ENCODE results near the gene PHRF1. TPM values are rescaled to one million over a fixed set of nuclear protein-coding genes. Genes with fewer than 3 reads are reported as not detected.

PHRF1 gene
- total and polyA plus RNA-seq, 9 donors = 3.8 to 34.2 (median 28.8) TPM

- no peak for DNase-seq
- H3K9me3 ChIP-seq = no peaks in the 10 kb centered on the region
- no peak overlapping the region for H3K4me3 ChIP-seq
- H3K27me3 ChIP-seq = no peaks in the 10 kb centered on the region
- no peak overlapping the region for H3K27ac ChIP-seq
- H3K36me3 ChIP-seq = no peaks in the 10 kb centered on the region
- intact Hi-C loops (cut with DNase I) = no loop called here
- 82 to 89% (median 87%) methylated on average over 27 of the region's 27 CpGs for WGBS, 3 donors
- TF ChIP-seq EP300 (IDR thresholded peaks at IDR 0.05) (no peak), CTCF (IDR thresholded peaks at IDR 0.05) (no peak), POLR2A (IDR thresholded peaks at IDR 0.05) (no peak)
- peaks cover 5% of the 10 kb centered on the region for H3K4me1 ChIP-seq (ENCODE audit: insufficient read depth)
Observed at GRCh38 chr11:621838-622237, 45.6 kb downstream of the PHRF1 start.

- no peaks in the 10 kb centered on the region for H3K36me3 ChIP-seq
- intact Hi-C loops (cut with DNase I) = no loop called here
- H3K4me3 ChIP-seq = no peak overlapping the region
- no peak for TF ChIP-seq CTCF (IDR thresholded peaks at IDR 0.05)
- TF ChIP-seq POLR2A (IDR thresholded peaks at IDR 0.05) = no peak
- no peak for TF ChIP-seq EP300 (IDR thresholded peaks at IDR 0.05)
- DNase-seq = peak in 3 of 5 donors; percentile 25 to 36 (median 27)
- no peaks in the 10 kb centered on the region for H3K9me3 ChIP-seq
- peaks cover 5% of the 10 kb centered on the region for H3K4me1 ChIP-seq (ENCODE audit: insufficient read depth)
- H3K27me3 ChIP-seq = no peaks in the 10 kb centered on the region
- H3K27ac ChIP-seq = no peak overlapping the region
- 77 to 78% (median 77%) methylated on average over 15 of the region's 15 CpGs for WGBS, 3 donors
Observed at GRCh38 chr11:623349-623869, 47.1 kb downstream of the PHRF1 start.

- intact Hi-C loops (cut with DNase I) = no loop called here
- peaks cover 5% of the 10 kb centered on the region for H3K4me1 ChIP-seq (ENCODE audit: insufficient read depth)
- H3K9me3 ChIP-seq = no peaks in the 10 kb centered on the region
- peak in 2 of 5 donors; percentile 10 to 35 for DNase-seq
- H3K36me3 ChIP-seq = no peaks in the 10 kb centered on the region
- TF ChIP-seq CTCF (IDR thresholded peaks at IDR 0.05) = no peak
- TF ChIP-seq EP300 (IDR thresholded peaks at IDR 0.05) = no peak
- TF ChIP-seq POLR2A (IDR thresholded peaks at IDR 0.05) = no peak
- no peak overlapping the region for H3K4me3 ChIP-seq
- 78 to 86% (median 79%) methylated on average over 23 to 25 of the region's 25 CpGs for WGBS, 3 donors
- no peaks in the 10 kb centered on the region for H3K27me3 ChIP-seq
- no peak overlapping the region for H3K27ac ChIP-seq
Observed at GRCh38 chr11:623999-624704, 47.9 kb downstream of the PHRF1 start.

GRCh38 chr11:624705-625635 is 48.7 kb downstream of the PHRF1 start, which contains the start of gene CDHR5:
CDHR5 (minus strand) TSS chr11:624955; CDS start chr11:624902, 53 bp downstream.
- DNase-seq = peak in 3 of 5 donors; percentile 23 to 36 (median 23)
- Histone ChIP-seq H3K4me1 (ENCODE audit: insufficient read depth) (peaks cover 5% of the 10 kb centered on the region), H3K4me3 (no peak within 1 kb of the TSS), H3K27me3 (no peaks in the 10 kb centered on the region), H3K9me3 (no peaks in the 10 kb centered on the region), H3K36me3 (no peaks in the 10 kb centered on the region), H3K27ac (no peak within 1 kb of the TSS)
- WGBS, 3 donors = 67 to 77% (median 69%) methylated on average over 19 to 33 of the region's 33 CpGs
- TF ChIP-seq CTCF (IDR thresholded peaks at IDR 0.05) (no peak), EP300 (IDR thresholded peaks at IDR 0.05) (no peak), POLR2A (IDR thresholded peaks at IDR 0.05) (no peak)
- intact Hi-C loops (cut with DNase I) = no loop called here

Data from ovary (tissue), 9 donors.